ENCODE results near the gene PPME1.

PPME1 gene

DNA sequence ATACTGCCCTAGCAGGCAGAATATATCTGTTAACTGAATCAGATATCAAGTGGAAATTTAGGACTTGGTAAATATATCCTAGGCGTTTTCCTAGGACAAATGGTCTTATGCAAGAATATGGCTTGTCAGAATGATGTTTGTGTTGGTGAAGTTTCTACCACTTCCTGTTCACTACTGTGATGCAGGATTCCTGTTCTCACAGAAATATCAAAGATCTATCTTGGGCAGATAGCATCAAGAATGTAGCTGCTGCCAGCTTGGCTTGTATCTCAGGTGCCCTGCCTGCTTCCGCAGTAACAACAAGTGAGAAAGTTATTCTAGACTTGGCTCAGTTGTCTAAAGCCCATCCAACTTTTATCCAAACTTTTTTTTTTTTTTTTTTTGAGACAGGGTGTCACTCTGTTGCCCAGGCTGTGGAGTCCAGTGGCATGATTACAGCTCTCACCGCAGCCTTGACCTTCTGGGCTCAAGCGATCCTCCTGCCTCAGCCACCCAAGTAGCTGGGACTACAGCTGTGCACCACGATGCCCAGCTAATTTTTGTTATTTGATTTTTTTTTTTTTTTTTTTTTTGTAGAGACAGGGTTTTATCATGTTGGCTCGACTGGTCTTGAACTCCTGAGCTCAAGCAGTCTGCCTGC is 61.3 kb downstream of the PPME1 start:
- DNase-seq: no peak

DNA sequence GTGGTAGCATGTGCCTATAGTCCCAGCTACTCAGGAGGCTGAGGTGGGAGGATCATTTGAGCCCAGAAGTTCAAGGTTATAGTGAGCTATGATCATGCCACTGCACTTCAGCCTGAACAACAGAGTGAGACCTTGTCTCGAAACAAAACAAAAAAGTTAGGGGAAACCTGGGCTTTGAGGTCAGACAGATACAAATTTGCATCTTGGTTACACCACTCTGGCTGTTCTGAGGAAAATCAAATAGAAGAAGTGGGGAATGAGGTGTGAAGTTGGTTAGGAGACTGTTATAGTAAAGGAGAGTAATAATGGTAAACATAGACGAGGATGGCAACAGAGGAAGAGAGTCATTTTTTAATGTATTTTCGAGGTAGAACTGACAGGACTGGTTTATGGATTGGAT is 62.6 kb downstream of the PPME1 start:
- no peak for DNase-seq

DNA sequence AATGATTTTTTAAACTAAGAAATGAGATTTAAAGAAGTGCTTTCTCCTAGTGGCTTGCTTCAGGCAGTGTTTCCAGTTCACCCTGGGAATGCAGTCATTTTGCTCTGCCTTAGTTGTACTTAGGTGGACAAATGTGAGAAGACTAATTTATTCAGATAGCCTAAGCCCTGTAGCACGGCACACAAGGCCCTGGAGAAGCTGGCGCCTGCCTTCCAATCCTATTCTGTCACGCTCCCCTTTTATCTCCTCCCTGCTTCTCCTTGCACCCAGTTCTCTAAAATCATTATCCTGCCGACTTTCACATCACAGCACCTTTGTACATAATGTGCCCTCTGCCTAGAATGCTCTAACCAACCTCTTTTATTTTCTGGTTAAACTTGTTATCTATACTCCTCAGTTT is 64.0 kb downstream of the PPME1 start:
- DNase-seq: no peak

DNA sequence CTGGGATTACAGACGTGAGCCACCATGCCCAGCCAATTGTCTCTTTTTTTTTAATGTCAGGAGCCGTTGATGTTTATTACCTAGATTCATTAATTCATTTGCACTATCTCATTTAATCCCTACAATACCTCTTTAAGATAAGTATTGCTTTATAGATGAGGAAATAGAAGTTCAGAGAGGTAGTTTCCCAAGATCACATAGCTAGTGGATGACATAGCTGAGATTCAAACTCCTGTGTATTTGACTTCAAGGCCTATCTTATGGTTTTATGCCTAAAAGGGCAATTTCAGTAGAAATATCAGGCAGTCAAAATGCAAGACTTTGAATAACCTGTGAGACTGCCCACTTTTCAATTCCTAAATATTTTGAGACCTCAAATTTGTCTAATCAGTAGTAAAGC is 66.5 kb downstream of the PPME1 start:
- DNase-seq: no peak

DNA sequence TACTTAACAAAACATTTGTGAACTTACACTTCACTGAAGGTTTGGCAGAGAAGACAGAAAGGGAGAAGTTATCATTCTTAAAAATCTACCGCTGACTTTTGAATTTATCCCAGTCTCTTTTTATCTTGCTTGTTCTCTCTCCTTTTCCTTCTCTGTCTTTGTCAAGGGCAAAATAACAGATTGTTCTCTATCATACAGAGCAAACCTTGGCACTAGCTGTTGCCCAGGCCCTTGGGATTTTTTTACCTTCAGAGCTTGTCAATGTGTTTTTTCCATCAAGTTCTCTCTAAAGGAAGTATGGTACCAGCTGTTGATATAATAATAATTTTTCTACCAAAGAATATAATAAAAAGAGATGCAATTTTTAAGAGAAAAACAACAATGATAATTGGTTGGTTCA is 67.2 kb downstream of the PPME1 start:
- DNase-seq: no peak

DNA sequence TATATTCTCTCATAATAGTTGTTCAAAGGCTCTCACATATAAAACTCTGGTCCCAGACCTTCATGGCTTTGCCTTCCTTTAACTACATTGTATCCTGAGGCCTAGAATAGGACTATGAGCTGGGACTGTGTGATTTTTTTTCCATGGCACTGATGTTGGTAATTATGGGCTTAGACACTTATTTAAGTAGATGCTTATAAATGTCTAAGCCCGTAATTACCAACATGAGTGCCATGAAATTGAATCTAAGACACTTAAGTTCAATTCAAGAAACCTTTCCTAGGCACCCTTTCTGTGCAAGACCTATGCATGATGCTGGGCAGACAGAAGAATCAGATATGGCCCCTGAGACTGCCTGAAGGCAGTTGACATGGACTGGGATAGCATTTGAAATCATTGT is 77.4 kb downstream of the PPME1 start:
- no peak for DNase-seq

DNA sequence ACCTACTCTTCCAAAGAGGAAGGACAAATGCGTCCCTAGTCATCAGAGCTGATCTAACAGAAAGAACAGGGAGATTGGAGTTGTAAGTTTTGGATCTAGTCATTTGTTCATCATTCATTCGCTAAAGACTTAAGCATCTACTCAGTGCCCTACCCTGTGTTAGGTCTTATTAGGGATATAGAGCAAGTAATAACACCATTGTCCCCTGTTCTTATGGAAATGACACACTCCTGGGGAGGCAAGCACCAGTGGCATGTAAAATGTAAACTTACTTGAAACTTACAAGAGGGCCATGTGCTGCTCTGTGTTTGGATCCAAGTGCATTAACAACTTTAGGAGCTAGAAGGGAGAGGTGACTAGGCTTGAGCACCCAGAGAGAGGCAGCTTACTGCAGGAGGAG is 78.4 kb downstream of the PPME1 start:
- no peak for DNase-seq

DNA sequence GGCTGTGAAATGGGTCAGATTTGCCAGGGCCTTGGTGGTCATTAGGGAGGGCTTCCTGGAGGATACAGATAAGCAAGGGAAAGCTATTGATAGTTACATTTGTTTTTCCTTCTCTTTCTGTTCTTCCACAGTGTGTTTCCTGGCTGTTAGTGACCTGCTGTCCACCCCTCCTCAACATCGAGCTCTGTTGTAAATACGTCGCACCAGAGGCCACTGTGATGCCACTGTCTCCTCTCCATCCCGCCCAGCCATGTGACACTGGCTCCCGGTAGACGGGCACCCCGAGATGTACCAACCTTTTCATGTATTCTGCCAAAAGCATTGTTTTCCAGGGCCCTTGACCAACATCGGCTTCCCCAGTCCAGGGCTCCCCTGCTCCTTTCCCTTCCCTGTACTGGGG is 82.3 kb downstream of the PPME1 start:
- no peak for DNase-seq

DNA sequence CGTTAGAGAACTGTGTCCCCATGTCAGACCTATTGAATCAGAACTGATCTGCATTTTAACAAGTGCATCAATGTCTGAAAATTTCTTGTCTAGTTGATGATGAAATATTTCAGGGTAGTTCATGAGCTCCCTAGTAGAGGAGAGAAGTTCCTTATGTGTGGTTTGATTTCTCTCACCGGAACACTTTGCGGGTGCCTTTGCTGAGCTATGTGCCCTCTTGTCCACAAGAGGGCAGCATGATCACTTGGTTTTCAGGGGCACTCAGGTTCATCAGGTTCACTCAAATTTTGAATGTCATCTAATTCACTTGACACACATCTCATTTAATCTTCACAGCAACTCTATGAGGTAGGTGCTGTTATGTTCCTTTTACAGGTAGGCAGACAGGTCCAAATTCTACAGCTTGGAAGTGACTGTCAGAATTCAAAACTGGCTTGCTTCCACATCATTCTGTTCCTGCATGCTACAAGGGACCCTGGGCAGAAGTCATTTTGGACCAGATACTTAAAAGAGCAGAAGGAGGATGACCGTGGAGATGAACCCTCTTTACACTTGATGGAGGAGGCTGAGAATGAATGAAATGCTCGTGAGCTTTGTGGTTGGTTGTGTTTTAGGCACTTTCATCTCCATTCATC is 84.8 kb downstream of the PPME1 start:
- DNase-seq: no peak

DNA sequence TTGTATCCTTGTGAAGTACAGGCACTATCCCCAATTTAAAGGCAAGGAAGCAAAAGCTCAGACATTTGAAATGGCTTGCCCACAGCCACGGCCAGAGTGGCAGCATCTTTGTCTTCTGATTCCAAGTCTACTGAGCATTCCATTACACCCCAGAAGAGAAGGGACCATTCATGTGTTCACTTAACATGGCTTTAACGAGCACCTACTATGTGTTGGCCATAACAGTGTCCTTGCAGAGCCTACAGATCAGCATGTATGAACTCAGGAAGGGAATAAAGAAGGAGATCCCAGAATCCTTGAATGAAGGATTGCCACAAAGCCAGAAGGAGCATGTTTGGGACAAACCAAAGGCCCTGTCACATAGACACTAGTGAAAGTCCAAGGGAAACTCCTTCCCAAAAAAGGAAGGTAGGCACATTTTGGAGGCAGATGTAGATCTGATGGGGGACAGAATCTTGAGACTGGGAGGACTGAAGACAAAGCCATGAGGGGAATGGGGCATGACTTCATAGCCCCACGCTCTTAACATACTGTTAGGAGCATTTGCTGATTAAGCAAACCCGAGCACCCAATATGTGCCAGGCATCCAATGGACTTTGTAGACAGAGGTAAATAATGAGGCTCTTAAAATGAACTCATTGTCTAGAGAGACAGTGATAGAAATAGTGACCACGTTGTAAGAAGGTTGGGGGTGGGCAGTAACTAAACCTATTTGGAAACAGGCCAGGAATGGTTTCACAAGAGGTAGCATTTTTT is 85.5 kb downstream of the PPME1 start:
- no peak for DNase-seq

DNA sequence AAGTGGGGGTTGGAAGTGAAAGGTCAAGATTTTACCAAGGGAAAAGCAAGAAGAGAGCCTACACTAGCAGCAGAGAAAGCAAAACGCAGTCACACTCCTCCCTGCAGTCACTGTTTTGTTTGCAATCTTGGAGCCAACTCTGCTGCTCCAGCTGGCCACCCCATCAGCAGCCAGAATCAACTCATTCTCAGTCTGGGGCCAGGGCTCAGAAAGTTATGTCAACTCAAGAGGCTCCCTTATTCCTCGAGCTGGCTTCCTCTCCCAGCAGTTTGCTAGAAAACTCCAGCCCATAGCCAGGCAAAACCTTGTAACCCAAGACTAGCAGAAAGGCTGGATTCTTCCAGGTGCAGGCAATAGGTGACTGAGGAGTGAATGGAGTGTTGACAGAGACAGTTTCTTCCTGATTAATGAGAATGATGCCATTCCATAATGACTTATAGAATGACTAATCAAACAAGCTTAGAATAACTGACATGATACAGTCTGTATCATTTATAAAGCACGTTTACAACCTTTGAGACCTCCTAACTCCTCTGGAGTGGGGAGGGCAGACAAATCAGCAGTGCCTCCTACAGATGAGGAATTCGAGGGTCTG is 87.0 kb downstream of the PPME1 start:
- no peak for DNase-seq

DNA sequence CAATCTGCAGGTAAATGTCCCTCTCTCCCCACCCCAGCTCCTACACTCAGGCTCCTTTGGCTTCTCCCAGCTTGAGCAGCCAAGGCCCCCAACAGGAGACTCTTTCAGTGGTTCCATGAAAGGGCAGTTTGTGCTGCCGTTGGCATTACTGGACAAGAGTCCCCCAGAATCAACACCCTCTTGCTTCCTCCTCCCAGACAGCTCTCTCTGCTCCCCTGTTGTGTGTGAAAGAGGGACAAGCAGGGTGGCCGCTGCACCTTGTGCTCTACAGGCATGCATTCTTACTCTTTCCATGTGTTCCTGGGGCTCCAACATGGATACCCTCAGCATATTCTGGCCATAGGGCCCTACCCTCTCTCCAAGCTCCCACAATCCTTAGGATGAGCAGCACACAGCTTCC is 91.6 kb downstream of the PPME1 start:
- DNase-seq: no peak

DNA sequence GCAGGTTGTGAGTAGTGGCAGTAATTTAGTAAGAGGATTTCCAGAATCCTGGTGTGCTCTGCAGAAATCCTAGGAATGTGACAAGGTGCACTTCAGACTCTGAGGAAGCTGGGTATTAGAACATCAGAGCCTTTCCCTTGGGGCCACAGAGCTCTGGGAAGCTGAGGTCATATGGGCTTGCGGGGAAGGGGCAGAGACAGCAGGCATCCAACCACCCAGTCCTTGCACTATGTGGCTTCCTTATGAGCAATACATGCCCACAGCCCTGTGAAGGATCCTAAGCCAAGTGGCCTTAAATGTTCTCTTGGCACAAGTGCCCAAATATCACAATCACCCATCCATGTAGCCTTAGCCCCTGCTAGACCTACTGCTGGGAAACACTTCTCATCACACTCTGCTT is 94.2 kb downstream of the PPME1 start:
- DNase-seq: no peak

DNA sequence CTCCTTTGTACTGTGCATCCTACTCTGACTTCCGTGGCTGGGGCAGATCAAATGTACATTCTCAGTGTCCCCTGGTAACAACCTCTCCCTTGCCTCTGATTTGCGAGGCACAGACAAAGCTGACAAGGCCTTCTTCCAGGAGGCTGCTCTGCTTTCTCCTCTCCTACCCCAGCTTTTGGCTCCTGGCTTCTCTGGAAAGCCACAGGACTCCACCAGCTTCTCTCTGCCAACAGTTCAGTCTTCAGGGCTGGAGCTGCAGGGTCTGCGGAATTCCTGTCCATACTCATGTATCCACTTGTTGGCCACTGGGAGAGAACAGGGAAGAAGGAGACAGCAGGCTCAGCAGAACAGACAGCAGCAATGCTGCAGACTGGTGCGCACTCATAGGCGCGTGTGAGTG is 95.9 kb downstream of the PPME1 start:
- DNase-seq: no peak

DNA sequence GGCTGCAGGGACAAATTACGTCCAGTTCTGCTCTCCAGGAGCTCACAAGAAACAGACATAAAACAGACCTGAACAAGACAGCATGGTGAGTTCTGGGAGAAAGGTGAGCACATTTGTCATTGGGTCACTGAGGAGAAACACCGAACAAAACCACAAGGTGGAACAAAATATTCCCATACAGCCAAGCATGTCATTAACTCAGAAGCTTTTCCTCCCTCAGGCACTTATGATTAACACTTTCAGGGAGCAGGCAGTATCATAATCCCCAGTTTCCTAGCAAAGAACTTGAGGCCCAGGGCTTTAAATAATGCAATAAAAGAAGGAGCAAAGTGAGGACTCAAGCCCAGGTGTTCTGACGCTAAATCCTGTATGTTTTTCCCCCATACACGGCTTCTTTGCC is 97.4 kb downstream of the PPME1 start:
- no peak for DNase-seq

DNA sequence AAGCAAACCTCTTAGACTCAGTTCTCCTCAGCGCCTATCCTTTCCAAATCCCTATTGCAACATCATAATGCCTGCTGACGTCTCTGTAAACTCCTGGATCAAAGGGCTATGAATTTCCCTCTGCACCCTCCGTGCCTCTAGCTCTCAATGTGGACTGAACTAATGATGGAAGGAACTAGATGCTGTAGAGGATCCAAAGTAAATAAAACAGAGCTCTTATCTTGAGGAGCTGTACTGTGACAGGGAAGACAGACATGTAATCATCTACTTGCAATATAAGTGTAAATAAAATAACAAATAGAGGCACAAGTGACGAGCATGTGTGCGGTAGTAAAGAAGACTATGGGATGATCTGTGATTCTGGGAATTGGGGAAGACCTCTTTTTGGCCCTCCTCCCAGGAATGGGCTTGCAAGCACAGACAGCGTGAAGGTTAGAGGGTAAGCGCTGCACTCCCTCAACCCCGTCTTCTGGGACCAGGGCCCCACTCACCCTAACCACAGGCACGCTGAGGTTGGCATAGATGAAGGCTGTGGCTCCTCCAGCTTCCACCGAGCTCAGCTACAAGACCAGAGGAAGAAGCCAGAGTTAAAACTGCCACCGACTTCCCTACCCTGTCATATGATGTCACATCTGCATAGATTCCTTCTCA is 98.2 kb downstream of the PPME1 start:
- no peak for DNase-seq

DNA sequence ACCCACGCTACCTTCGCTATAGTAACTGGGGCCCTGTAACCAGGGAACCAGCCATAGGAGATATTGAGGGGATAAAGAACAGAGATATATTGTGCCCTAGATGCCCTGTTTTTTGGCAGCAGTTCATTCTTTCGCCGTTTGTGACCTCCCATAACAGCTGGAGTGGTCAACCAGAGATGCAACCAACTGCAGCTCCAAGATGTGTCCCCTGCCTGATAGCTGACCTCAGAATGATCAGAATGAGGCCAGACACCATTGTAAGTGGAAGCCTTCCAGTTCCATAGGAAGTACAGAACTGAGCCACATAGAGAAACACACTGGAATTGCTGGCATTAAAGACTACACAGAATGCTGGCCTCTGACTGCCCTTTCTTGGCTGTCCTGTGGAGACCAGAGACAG is 101.2 kb downstream of the PPME1 start:
- DNase-seq: no peak

DNA sequence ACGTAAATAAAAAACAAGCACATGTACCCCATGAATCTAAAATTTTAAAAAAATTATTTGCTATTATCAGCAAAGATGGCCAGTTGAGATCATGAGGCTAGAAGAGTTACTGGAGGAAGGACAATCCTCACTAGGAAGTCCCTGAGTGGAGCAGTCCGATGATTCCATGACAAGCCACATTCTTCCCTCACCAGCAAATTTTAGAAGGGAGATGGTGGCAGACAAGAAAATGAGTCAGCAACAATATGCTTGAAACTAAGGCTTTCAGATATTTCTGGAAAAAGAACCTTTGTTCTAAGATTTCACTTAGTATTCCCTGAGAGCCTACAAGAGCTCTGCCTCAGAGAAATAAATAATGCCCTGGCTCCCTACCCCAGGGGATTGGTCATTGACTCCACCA is 105.5 kb downstream of the PPME1 start:
- DNase-seq: no peak

DNA sequence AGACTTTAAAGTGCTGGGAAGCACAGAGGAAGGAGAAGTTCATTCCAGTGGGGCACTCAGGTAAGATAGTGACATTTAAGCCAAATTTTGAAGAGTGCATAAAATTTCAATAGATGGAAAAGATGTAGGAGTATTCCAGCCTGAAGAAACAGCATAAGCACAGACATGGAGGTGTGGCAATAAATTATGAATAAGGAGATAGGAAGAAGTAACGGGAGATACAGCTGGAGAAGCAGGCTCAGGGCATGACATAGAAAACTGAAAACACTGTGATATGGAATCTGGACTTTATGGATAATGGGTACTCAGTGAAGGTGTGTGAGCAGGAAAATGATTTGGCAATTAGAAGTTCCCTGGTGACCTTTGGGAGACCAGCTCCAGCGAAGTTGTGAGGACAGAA is 107.0 kb downstream of the PPME1 start:
- DNase-seq: no peak

DNA sequence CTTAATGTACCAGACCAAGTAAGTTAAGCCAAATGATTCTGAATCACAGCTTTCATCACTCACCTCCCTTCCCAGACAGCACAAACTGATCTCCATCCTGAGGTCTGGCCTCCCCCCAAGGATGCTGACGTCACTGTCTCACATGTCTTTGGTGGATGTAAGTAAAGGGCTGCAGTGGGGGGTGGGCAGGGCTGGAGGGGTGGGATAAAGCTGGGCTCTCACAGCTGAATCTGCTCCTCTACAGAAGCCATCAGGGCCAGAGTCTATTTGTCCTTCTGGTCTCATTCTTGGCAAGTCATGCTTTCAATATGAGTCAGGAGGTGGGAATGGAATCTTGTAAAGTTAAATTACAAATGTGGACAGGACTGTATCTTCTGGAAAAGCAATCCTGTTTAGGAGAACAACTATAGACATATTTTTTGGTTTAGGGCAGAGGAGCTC is 107.7 kb downstream of the PPME1 start:
- DNase-seq: no peak

DNA sequence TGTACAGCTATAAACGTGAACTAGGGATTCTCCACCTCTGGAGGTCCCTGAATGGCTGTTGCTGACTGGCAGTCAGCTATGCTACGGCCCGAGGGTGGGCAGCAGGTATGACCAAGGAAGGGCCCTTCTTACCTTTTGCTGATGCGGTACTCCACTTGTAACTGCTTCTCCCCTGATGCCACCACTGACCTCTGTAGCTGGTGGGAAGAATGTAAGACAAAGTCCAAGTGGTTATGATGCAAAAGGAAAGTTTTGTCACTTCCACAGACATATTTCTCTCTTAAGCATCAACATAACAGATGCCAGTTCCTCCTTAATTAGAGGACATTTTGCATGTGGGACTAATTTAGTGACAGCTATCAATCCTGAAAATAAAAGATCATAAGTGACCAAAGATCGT is 108.2 kb downstream of the PPME1 start:
- DNase-seq: no peak

DNA sequence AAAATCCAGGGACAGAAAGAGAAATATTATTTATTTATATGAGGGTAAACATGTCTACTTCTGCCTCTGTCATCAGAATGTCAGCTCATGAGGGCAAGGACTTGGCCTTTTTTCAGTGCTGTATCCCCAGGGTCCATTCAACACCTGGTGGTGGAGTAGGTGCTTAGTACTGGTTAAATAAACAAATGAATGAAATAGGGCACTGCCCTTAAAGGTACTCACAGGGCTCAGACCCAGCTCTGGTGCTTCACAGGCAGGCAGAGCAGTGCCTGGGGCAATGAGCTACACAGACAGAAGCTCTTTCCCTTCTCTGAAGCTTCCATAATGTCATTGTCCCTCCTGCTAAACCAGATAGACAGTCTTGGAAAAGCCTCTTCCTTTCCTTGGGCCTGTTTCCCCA is 109.4 kb downstream of the PPME1 start:
- no peak for DNase-seq

DNA sequence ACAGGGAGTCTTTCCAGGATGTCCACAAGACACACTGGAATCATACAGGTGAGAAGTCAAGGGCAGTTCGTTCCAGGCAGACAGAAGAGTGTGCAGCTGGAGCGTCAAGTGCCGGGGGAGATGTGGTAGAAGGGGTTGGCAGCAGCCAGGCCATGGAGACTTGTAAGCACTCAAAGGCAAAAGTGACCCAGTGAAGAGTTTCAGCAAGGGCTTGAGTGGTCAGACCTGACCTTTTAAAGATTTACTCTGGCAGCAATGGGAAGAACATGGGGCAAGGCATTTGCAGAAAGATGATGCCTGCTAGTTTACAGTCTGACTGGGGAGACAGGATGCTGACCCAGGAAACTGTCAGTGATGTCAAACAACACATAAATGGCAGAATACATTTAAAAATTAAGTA is 111.3 kb downstream of the PPME1 start:
- no peak for DNase-seq
